ENCODE measurements around the gene BCOR.

The BCOR gene

GRCh38 chrX:40095583-40096394, 2.0 kb downstream of the BCOR start:
- Histone ChIP-seq H3K4me1 (peaks cover 0 to 63% (median 18%) of the 10 kb centered on the region in 4 donors), H3K27me3 (no peaks in the 10 kb centered on the region), H3K9me3 (no peaks in the 10 kb centered on the region), H3K4me3 (peak overlapping the region; percentile 86 to 95), H3K27ac (peak overlapping the region; percentile 93 to 97), H3K36me3 (no peaks in the 10 kb centered on the region)
- DNase-seq: no peak
- intact Hi-C loops (cut with DNase I; ENCODE audit: low total_unique reads): loop anchor here (5.0 to 10.0 kb wide), 3 partner anchors 57 to 363 kb away; no protein-coding TSS in a partner anchor
- TF ChIP-seq, protein P1, sequence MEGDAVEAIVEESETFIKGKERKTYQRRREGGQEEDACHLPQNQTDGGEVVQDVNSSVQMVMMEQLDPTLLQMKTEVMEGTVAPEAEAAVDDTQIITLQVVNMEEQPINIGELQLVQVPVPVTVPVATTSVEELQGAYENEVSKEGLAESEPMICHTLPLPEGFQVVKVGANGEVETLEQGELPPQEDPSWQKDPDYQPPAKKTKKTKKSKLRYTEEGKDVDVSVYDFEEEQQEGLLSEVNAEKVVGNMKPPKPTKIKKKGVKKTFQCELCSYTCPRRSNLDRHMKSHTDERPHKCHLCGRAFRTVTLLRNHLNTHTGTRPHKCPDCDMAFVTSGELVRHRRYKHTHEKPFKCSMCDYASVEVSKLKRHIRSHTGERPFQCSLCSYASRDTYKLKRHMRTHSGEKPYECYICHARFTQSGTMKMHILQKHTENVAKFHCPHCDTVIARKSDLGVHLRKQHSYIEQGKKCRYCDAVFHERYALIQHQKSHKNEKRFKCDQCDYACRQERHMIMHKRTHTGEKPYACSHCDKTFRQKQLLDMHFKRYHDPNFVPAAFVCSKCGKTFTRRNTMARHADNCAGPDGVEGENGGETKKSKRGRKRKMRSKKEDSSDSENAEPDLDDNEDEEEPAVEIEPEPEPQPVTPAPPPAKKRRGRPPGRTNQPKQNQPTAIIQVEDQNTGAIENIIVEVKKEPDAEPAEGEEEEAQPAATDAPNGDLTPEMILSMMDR (IDR thresholded peaks at IDR 0.05): no peak

DNA sequence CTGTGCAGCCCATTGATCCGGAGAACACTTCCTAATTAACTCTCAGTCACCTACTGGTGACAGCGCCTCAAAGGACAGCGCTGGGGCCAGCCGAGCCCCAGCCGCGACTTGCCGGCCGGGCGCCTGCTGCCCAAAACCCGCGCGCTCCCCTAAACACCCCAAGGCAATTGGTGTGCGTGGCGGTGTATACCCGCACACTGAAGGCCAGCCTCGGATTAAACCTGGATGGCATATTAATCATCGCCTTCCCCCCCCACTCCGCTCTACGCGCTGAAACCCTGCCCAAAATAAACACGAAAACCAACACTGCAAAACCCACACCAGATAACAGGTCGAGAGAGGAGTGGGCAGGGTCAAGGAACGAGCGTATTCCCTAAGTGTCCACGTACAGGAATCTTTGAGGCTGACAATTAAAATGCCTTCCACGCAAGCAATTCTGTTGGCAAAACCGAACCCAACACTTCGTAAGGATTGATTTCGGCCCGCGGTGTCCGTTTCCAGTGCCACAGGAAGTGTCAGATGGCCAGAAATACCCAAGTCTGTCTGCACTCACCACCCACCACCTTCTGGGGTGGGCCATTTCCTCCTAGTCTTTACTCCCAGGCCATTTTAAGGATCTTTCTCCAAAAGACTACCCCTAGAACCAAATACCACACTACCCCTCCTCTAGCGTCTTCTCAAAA, 2.7 kb downstream of the BCOR start:
- Histone ChIP-seq H3K9me3 (no peaks in the 10 kb centered on the region), H3K27ac (peak overlapping the region; percentile 93 to 97), H3K4me1 (peaks cover 0 to 63% (median 16%) of the 10 kb centered on the region in 4 donors), H3K4me3 (peak overlapping the region; percentile 86 to 95), H3K27me3 (no peaks in the 10 kb centered on the region), H3K36me3 (no peaks in the 10 kb centered on the region)
- DNase-seq: no peak
- intact Hi-C loops (cut with DNase I; ENCODE audit: low total_unique reads): loop anchor here (5.0 to 10.0 kb wide), 3 partner anchors 57 to 363 kb away; no protein-coding TSS in a partner anchor
- TF ChIP-seq, protein P1 (IDR thresholded peaks at IDR 0.05): no peak

GRCh38 chrX:40094041-40094899, 3.5 kb downstream of the BCOR start:
- TF ChIP-seq, protein P1 (IDR thresholded peaks at IDR 0.05): no peak
- Histone ChIP-seq H3K36me3 (no peaks in the 10 kb centered on the region), H3K9me3 (no peaks in the 10 kb centered on the region), H3K4me3 (peak overlapping the region; percentile 86 to 95), H3K27ac (peak overlapping the region; percentile 93 to 97), H3K27me3 (no peaks in the 10 kb centered on the region), H3K4me1 (peaks cover 0 to 64% (median 16%) of the 10 kb centered on the region in 4 donors)
- intact Hi-C loops (cut with DNase I; ENCODE audit: low total_unique reads): loop anchor here (10.0 kb wide), 1 partner anchor 279 kb away; no protein-coding TSS in a partner anchor
- peak in 1 of 2 donors; percentile 77 for DNase-seq

- intact Hi-C loops (cut with DNase I; ENCODE audit: low total_unique reads): loop anchor here (10.0 kb wide), 1 partner anchor 279 kb away; no protein-coding TSS in a partner anchor
Measured at GRCh38 chrX:40093586-40093985, 4.2 kb downstream of the BCOR start.

More at GRCh38 chrX:40093586-40093985, 4.2 kb downstream of the BCOR start:
- Histone ChIP-seq H3K4me1 (peaks cover 0 to 63% (median 20%) of the 10 kb centered on the region in 4 donors), H3K27me3 (no peaks in the 10 kb centered on the region), H3K27ac (peak overlapping the region; percentile 93 to 97), H3K36me3 (no peaks in the 10 kb centered on the region), H3K9me3 (no peaks in the 10 kb centered on the region), H3K4me3 (peak overlapping the region; percentile 86 to 95)
- DNase-seq: no peak
- TF ChIP-seq, protein P1 (IDR thresholded peaks at IDR 0.05): no peak
